Measurements from ENCODE around the gene BRIX1. TPM values are rescaled to one million over a fixed set of nuclear protein-coding genes. Genes with fewer than 3 reads are reported as not detected.

BRIX1 gene
- total and polyA plus RNA-seq, 2 donors (not counting 1 experiment from before 2014, with no cell fraction given), result 6.9 to 29.3 TPM

- intact Hi-C loops (cut with micrococcal nuclease), result loop anchor here (1.0 to 2.0 kb wide), 5 partner anchors 15 to 1489 kb away; partner anchors contain the start of genes BRIX1, RAD1, TARS1 and TTC23L
- H3K4me3 Mint-ChIP-seq, result peak overlapping the region; percentile 96
Measured at GRCh38 chr5:34929720-34930461, 14.4 kb downstream of the BRIX1 start.

More at GRCh38 chr5:34929720-34930461, 14.4 kb downstream of the BRIX1 start:
- CTCF ChIA-PET, result interaction anchor here (1.0 to 2.2 kb wide), 7 partner anchors 10 to 406 kb away, joined by 3 to 24 read pairs (median 5); partner anchors contain the start of genes BRIX1, RAD1 and TTC23L
- peaks cover 43% of the 10 kb centered on the region for H3K79me2 ChIP-seq (ENCODE audit: control insufficient read depth, insufficient read depth, low read length)
- H3K27me3 ChIP-seq (replicated peaks in 1 of 4; ENCODE audit: control extremely low read depth in 1 of 4, control insufficient read depth in 3 of 4, insufficient read depth in 4 of 4, low read length in 3 of 4), result no peaks in the 10 kb centered on the region
- ATAC-seq (ENCODE audit: low read depth) (peak; percentile 59), DNase-seq (peak; percentile 88)
- H3K4me3 ChIP-seq (ENCODE audit: control extremely low read depth in 1 of 5, extremely low read depth in 1 of 5, insufficient read depth in 1 of 5, low read depth in 2 of 5, low read length in 4 of 5), result peak overlapping the region; percentile 60 to 88 (median 73)
- TF ChIP-seq CTCF (IDR thresholded peaks at IDR 0.05) (no peak), EZH2 (IDR thresholded peaks at IDR 0.05; ENCODE audit: borderline replicate concordance, insufficient read depth, low read depth, low read length, poor library complexity, severe bottlenecking) (no peak)
- peak overlapping the region; percentile 90 for H3K9ac ChIP-seq (ENCODE audit: low read length)
- H3K27ac Mint-ChIP-seq, result peak overlapping the region; percentile 94
- POLR2A ChIA-PET, result interaction anchor here (0.6 to 2.5 kb wide), 5 partner anchors 14 to 1074 kb away, joined by 3 to 54 read pairs (median 5); partner anchors contain the start of genes AMACR, BRIX1 and RAD1
- peaks cover 15 to 20% of the 10 kb centered on the region in 2 donors for H3K4me1 ChIP-seq (ENCODE audit: control insufficient read depth in 2 of 2, insufficient read depth in 2 of 2, low read length in 2 of 2)
- peak overlapping the region; percentile 87 for H2AFZ ChIP-seq (ENCODE audit: insufficient read depth, low read depth, low read length, poor library complexity, severe bottlenecking)
- no peaks in the 10 kb centered on the region for H3K9me3 Mint-ChIP-seq (ENCODE audit: insufficient read depth)
- peak overlapping the region; percentile 67 to 94 for H3K27ac ChIP-seq (ENCODE audit: low read length in 2 of 2)
- peaks cover 27% of the 10 kb centered on the region for H3K4me1 Mint-ChIP-seq
- peaks cover 8 to 12% of the 10 kb centered on the region in 2 experiments for H3K36me3 ChIP-seq (replicated peaks in 1 of 2; ENCODE audit: control extremely low read depth in 1 of 2, control insufficient read depth in 1 of 2, extremely low read depth in 1 of 2, insufficient read depth in 2 of 2, low read length in 1 of 2)
- peak overlapping the region; percentile 76 for H3K4me2 ChIP-seq (replicated peaks; ENCODE audit: low read depth, low read length, poor library complexity, severe bottlenecking)
- H3K9me3 ChIP-seq (ENCODE audit: control extremely low read depth in 1 of 3, control insufficient read depth in 2 of 3, insufficient read depth in 1 of 3, low read length in 2 of 3), result no peaks in the 10 kb centered on the region
- WGBS (ENCODE audit: insufficient coverage), result under 1% methylated on average over 61 of the region's 70 CpGs
- H3K27me3 Mint-ChIP-seq, result no peaks in the 10 kb centered on the region
- no peaks in the 10 kb centered on the region for H4K20me1 ChIP-seq (ENCODE audit: control insufficient read depth, insufficient read depth, low read length, poor library complexity, severe bottlenecking)
